Natural killer cell (primary cell): ENCODE data around the gene PPP2R2D. TPM values are rescaled to one million over a fixed set of nuclear protein-coding genes. Genes with fewer than 3 reads are reported as not detected.

Experiments used
- ATAC-seq, 3 donors: fragments of 150-1000 bp in 2 of 3; fragments of 200-7000 bp in 1 of 3; cut with Tn5 transposase; 1 replicate in 1 of 3; 2 replicates in 2 of 3; pipeline ENCODE4 v1.10.0; 2021; ENCODE audit warnings: mild to moderate bottlenecking in 2 of 3, moderate library complexity in 2 of 3
- DNase-seq, 2 donors: peaks; one replicate each; pipeline versions ENCODE4 v3.0.0 to v3.0.0-alpha.2; 2013 to 2021; ENCODE audit warnings: mixed read lengths in 1 of 2
- H3K27ac ChIP-seq: one replicate; pipeline ENCODE4 v1.5.1; 2013; ENCODE audit warnings: mild to moderate bottlenecking, low read length
- H3K27me3 ChIP-seq: one replicate; pipeline ENCODE4 v1.6.1; 2013; ENCODE audit warnings: low read length; ENCODE audit not compliant: control insufficient read depth, insufficient read depth
- H3K36me3 ChIP-seq: one replicate; pipeline ENCODE4 v1.6.1; 2013; ENCODE audit warnings: low read length; ENCODE audit not compliant: control insufficient read depth, insufficient read depth
- H3K4me1 ChIP-seq: one replicate; pipeline ENCODE4 v1.6.1; 2013; ENCODE audit warnings: low read length; ENCODE audit not compliant: control insufficient read depth, insufficient read depth
- H3K4me3 ChIP-seq: one replicate; pipeline ENCODE4 v1.5.1; 2013; ENCODE audit warnings: low read length
- H3K9me3 ChIP-seq: one replicate; pipeline ENCODE4 v1.6.1; 2013; ENCODE audit warnings: low read length; ENCODE audit not compliant: control insufficient read depth, insufficient read depth
- H3K27ac Mint-ChIP-seq, 2 donors: one replicate each; pipeline ENCODE4 v1.8.0; 2022; ENCODE audit warnings: mild to moderate bottlenecking in 2 of 2, mixed read lengths in 2 of 2, moderate library complexity in 1 of 2
- H3K27me3 Mint-ChIP-seq, 2 donors: one replicate each; pipeline ENCODE4 v1.8.0; 2022; ENCODE audit warnings: low read depth in 2 of 2, mixed read lengths in 2 of 2
- H3K36me3 Mint-ChIP-seq: one replicate; pipeline ENCODE4 v1.8.0; 2022; ENCODE audit warnings: mixed read lengths
- H3K4me1 Mint-ChIP-seq, 2 donors: one replicate each; pipeline ENCODE4 v1.8.0; 2022; ENCODE audit warnings: mixed read lengths in 2 of 2
- H3K4me3 Mint-ChIP-seq: one replicate; pipeline ENCODE4 v1.8.0; 2022; ENCODE audit warnings: mild to moderate bottlenecking, moderate library complexity, mixed read lengths
- H3K9me3 Mint-ChIP-seq, 2 donors: one replicate each; pipeline ENCODE4 v1.8.0; 2022; ENCODE audit warnings: mixed read lengths in 2 of 2
- WGBS: methylation state at CpG from one replicate; pipeline ENCODE4 v1.1.7; 2013; ENCODE audit warnings: missing lambda C conversion rate; ENCODE audit not compliant: insufficient coverage; 5-methylcytosine and 5-hydroxymethylcytosine counted together
- intact Hi-C: fragments of 100-400 bp; cut with micrococcal nuclease; formaldehyde crosslinking; loops from one replicate; pipeline ENCODE4 v1.14.2; 2022
- total RNA-seq, 4 donors: library from RNA; stranded (reverse); fragments of 120-200 nt in 1 of 4; gene quantifications; one replicate each; pipeline versions ENCODE4 v1.2.3 to v1.2.4, GENCODE V29; 2013 to 2022
- TF ChIP-seq, protein P1 (sequence below): fragments of 200-600 bp; IDR thresholded peaks from one replicate; pipeline ENCODE4 v1.8.0; 2022; ENCODE audit warnings: antibody characterized with exemption

Gene PPP2R2D
- total RNA-seq, 3 donors from 2014 or later (not counting 1 experiment from before 2014, with no cell fraction given): 28.6 to 39.8 (median 35.8) TPM

DNA sequence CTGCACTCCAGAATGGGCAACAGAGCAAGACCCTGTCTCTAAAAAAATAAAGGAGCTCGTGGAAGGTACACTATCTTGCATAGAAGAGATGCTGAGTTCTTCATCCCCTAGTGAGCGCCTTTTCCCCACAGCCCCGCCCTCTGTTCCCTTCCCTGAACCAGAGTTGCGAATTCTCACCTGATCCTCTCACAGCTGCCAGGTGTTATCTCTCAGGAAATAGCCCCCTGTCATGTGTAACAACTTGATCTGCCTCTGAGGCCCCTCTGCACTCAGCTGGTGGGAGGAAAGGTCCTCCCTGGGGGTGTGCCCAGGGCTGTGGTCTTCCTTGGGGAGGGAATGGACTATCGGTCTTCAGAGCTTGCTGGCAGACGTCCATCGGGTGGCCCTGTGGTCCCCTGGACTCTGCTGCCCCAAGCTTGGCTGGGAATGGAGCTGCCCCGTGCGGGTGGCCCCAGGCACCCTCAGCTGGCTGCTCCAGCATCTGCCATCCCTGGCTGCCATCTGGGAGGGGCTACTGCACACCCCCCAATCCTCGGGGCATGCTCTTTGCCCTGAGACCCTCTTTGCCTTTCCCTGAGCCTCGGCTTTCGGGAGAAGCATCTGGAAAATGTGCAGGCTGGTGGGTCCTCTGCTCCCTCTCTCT is 102.6 kb downstream of the PPP2R2D start:
- peaks cover 14 to 28% of the 10 kb centered on the region in 2 donors for H3K27me3 Mint-ChIP-seq
- H3K4me1 Mint-ChIP-seq: peaks cover 0 to 7% of the 10 kb centered on the region in 2 donors
- ATAC-seq: no peak

DNA sequence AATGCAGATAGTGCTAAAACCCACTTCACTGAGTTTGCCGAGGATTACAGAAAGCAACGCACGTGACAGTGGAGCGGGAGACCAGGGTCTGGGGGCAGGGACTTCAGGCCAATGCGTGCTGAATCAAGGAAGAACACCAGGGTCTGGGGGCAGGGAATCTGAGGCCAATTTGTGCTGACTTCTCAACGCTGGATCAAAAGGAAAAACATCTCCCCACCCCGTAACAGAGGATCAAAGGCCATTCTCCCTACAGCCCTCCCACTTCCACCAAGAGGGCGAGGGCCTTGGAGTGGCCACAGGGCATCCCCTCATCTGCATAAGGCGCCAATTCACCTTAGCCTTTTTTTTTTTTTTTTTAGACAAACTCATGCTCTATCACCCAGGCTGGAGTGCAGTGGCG is 103.2 kb downstream of the PPP2R2D start:
- ATAC-seq (no peak), DNase-seq (no peak)
- Mint-ChIP-seq H3K4me3 (no peak overlapping the region), H3K27ac (no peak overlapping the region), H3K27me3 (peaks cover 19 to 33% of the 10 kb centered on the region in 2 donors), H3K4me1 (peaks cover 0 to 7% of the 10 kb centered on the region in 2 donors), H3K36me3 (no peaks in the 10 kb centered on the region), H3K9me3 (no peaks in the 10 kb centered on the region)
- TF ChIP-seq, protein P1, sequence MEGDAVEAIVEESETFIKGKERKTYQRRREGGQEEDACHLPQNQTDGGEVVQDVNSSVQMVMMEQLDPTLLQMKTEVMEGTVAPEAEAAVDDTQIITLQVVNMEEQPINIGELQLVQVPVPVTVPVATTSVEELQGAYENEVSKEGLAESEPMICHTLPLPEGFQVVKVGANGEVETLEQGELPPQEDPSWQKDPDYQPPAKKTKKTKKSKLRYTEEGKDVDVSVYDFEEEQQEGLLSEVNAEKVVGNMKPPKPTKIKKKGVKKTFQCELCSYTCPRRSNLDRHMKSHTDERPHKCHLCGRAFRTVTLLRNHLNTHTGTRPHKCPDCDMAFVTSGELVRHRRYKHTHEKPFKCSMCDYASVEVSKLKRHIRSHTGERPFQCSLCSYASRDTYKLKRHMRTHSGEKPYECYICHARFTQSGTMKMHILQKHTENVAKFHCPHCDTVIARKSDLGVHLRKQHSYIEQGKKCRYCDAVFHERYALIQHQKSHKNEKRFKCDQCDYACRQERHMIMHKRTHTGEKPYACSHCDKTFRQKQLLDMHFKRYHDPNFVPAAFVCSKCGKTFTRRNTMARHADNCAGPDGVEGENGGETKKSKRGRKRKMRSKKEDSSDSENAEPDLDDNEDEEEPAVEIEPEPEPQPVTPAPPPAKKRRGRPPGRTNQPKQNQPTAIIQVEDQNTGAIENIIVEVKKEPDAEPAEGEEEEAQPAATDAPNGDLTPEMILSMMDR: no peak
- Histone ChIP-seq H3K4me1 (no peaks in the 10 kb centered on the region), H3K36me3 (no peaks in the 10 kb centered on the region), H3K9me3 (peaks cover 4% of the 10 kb centered on the region), H3K4me3 (no peak overlapping the region), H3K27me3 (no peaks in the 10 kb centered on the region), H3K27ac (no peak overlapping the region)
- intact Hi-C loops: no loop called here
- WGBS: 73% methylated on average over 10 of the region's 10 CpGs

More for the DNA sequence above, 102.6 kb downstream of the PPP2R2D start:
- H3K9me3 ChIP-seq: peaks cover 4% of the 10 kb centered on the region
- no peak overlapping the region for H3K27ac ChIP-seq
- no peak overlapping the region for H3K27ac Mint-ChIP-seq
- DNase-seq: no peak
- H3K9me3 Mint-ChIP-seq: no peaks in the 10 kb centered on the region
- WGBS: 79% methylated on average over 12 of the region's 12 CpGs
- H3K27me3 ChIP-seq: no peaks in the 10 kb centered on the region
- H3K4me3 Mint-ChIP-seq: no peak overlapping the region
- TF ChIP-seq, protein P1: no peak
- intact Hi-C loops: no loop called here
- H3K4me1 ChIP-seq: no peaks in the 10 kb centered on the region
- no peaks in the 10 kb centered on the region for H3K36me3 Mint-ChIP-seq
- no peaks in the 10 kb centered on the region for H3K36me3 ChIP-seq
- H3K4me3 ChIP-seq: no peak overlapping the region

DNA sequence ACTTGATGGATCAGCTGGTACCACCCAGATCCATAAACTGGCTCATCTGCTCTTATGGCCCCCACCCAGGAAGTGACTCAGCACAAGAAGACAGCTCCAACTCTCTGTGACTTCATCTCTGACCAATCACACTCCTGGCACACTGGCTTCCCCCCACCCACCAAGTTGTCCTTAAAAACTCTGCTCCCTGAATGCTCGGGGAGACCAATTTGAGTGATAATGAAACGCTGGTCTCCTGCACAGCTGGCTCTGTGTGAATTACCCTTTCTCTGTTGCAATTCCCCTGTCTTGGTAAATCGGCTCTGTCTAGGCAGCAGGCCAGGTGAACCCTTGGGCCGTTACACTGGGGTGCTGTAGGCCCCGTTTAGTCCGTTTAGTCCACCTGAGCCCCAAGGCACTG is 104.3 kb downstream of the PPP2R2D start:
- Mint-ChIP-seq H3K27me3 (peaks cover 21 to 44% of the 10 kb centered on the region in 2 donors), H3K9me3 (no peaks in the 10 kb centered on the region), H3K4me1 (peaks cover 0 to 7% of the 10 kb centered on the region in 2 donors), H3K27ac (no peak overlapping the region), H3K36me3 (no peaks in the 10 kb centered on the region), H3K4me3 (no peak overlapping the region)
- intact Hi-C loops: no loop called here
- ATAC-seq: no peak
- Histone ChIP-seq H3K27ac (no peak overlapping the region), H3K36me3 (no peaks in the 10 kb centered on the region), H3K4me1 (no peaks in the 10 kb centered on the region), H3K9me3 (peaks cover 4% of the 10 kb centered on the region), H3K27me3 (no peaks in the 10 kb centered on the region), H3K4me3 (no peak overlapping the region)
- TF ChIP-seq, protein P1: no peak
- 93% methylated on average over 6 of the region's 6 CpGs for WGBS
- no peak for DNase-seq

DNA sequence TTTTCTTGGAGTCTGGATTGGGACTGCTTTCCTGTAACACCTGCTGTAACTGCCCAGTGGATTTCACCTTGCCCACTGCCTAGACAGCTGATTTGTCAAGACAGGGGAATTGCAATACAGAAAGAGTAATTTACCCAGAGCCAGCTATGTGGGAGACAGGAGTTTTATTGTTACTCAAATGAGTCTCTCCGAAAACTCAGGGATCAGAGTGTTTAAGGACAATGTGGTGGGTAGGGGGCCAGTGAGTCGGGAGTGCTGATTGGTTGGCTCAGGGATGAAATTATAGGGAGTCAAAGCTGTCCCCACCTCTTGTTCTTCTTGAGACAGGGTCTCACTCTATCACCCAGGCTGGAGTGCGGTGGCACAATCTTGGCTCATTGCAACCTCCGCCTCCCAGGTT is 106.2 kb downstream of the PPP2R2D start:
- 97% methylated on average over 4 of the region's 4 CpGs for WGBS
- Mint-ChIP-seq H3K9me3 (no peaks in the 10 kb centered on the region), H3K36me3 (no peaks in the 10 kb centered on the region), H3K27ac (no peak overlapping the region), H3K4me3 (no peak overlapping the region), H3K4me1 (peaks cover 0 to 7% of the 10 kb centered on the region in 2 donors), H3K27me3 (peaks cover 20 to 53% of the 10 kb centered on the region in 2 donors)
- Histone ChIP-seq H3K4me3 (no peak overlapping the region), H3K9me3 (peaks cover 4% of the 10 kb centered on the region), H3K36me3 (no peaks in the 10 kb centered on the region), H3K27me3 (no peaks in the 10 kb centered on the region), H3K27ac (no peak overlapping the region), H3K4me1 (no peaks in the 10 kb centered on the region)
- ATAC-seq: no peak
- intact Hi-C loops: no loop called here
- DNase-seq: no peak
- TF ChIP-seq, protein P1: no peak
